ENCODE measurements around the gene FHIP1A. TPM values are rescaled to one million over a fixed set of nuclear protein-coding genes. Genes with fewer than 3 reads are reported as not detected.

Gene FHIP1A
- total and polyA plus RNA-seq, 2 donors (not counting 3 experiments of a cell fraction or from before 2014, with no cell fraction given), result 0.19 to 0.58 TPM

- no peaks in the 10 kb centered on the region for H3K79me2 ChIP-seq (ENCODE audit: control insufficient read depth, insufficient read depth, low read length)
- no peak for TF ChIP-seq MYC (IDR thresholded peaks at IDR 0.05; ENCODE audit: low read depth, low read length)
- no peak for TF ChIP-seq GATA2 (IDR thresholded peaks at IDR 0.05; ENCODE audit: insufficient read depth, insufficient read length, low read depth, low read length)
- TF ChIP-seq POLR2AphosphoS5 (IDR thresholded peaks at IDR 0.05; ENCODE audit: insufficient read depth, low read depth, low read length), result no peak
- TF ChIP-seq FOS (IDR thresholded peaks at IDR 0.05; ENCODE audit: borderline replicate concordance, insufficient read depth, low read length), result no peak
- TF ChIP-seq POLR2A (IDR thresholded peaks at IDR 0.05; ENCODE audit: low read depth, low read length), result no peak
- no peak for TF ChIP-seq CTCF (IDR thresholded peaks at IDR 0.05; ENCODE audit: extremely low read depth in 1 of 2, insufficient read depth in 1 of 2, low read depth in 1 of 2, low read length in 2 of 2)
- TF ChIP-seq MAX (IDR thresholded peaks at IDR 0.05; ENCODE audit: insufficient read depth, insufficient read length), result no peak
- no peak for TF ChIP-seq EZH2 (IDR thresholded peaks at IDR 0.05; ENCODE audit: borderline replicate concordance, low read depth, low read length, severe bottlenecking)
- TF ChIP-seq JUN (IDR thresholded peaks at IDR 0.05; ENCODE audit: borderline replicate concordance, insufficient read depth, insufficient read length, low read depth), result no peak
These were observed 23.7 kb downstream of the FHIP1A start for GRCh38 chr4:151432654-151433053.

More at GRCh38 chr4:151432654-151433053, 23.7 kb downstream of the FHIP1A start:
- ChIA-PET POLR2A (no interaction called here), CTCF (no interaction called here)
- dilution Hi-C loops (cut with MboI; ENCODE audit: extremely low pct_ligation_motif_present, low sequenced_read_pairs) (no loop called here), intact Hi-C loops (cut with micrococcal nuclease) (no loop called here)
- DNase-seq (ENCODE audit: low read depth, low spot score), result no peak
- no peaks in the 10 kb centered on the region for H3K36me3 ChIP-seq (ENCODE audit: control insufficient read depth in 2 of 2, extremely low read depth in 1 of 2, insufficient read depth in 2 of 2, low read length in 2 of 2)
- H3K4me2 ChIP-seq (ENCODE audit: insufficient read depth, low read length), result no peak overlapping the region
- H3K4me3 ChIP-seq (replicated peaks in 1 of 3; ENCODE audit: insufficient read depth in 1 of 3, low read depth in 1 of 3, low read length in 3 of 3), result no peak overlapping the region
- no peak overlapping the region for H2AFZ ChIP-seq (ENCODE audit: low read depth, low read length)
- no peaks in the 10 kb centered on the region for H4K20me1 ChIP-seq (replicated peaks; ENCODE audit: control insufficient read depth, extremely low read depth, insufficient read depth, low read length)
- no peak overlapping the region for H3K9ac ChIP-seq (replicated peaks; ENCODE audit: extremely low read depth, insufficient read depth, low read length)
- no peaks in the 10 kb centered on the region for H3K4me1 ChIP-seq (ENCODE audit: control insufficient read depth, extremely low read depth, insufficient read depth, low read length)
- no peak for FAIRE-seq
- no peaks in the 10 kb centered on the region for H3K9me3 ChIP-seq (replicated peaks; ENCODE audit: control insufficient read depth, insufficient read depth, low read length)
- no peak overlapping the region for H3K27ac ChIP-seq (ENCODE audit: insufficient read depth, low read depth, low read length)
- H3K27me3 ChIP-seq (ENCODE audit: control insufficient read depth in 2 of 2, insufficient read depth in 2 of 2, low read length in 2 of 2), result no peaks in the 10 kb centered on the region
- no TSS peak for BruUV-seq (replicated peaks)
- H3K9me1 ChIP-seq (replicated peaks; ENCODE audit: control insufficient read depth, extremely low read depth, insufficient read depth, low read length), result no peaks in the 10 kb centered on the region
